Smooth muscle cell of the pulmonary artery (primary cell): ENCODE measurements around the gene SLC17A1. TPM values are rescaled to one million over a fixed set of nuclear protein-coding genes. Genes with fewer than 3 reads are reported as not detected.

ENCODE experiments used
- total RNA-seq: library from RNA; depleted of rRNA; stranded (reverse); fragments of >200 nt; gene quantifications from 2 replicates; pipeline ENCODE4 v1.2.3, GENCODE V29; 2014

The SLC17A1 gene, protein sequence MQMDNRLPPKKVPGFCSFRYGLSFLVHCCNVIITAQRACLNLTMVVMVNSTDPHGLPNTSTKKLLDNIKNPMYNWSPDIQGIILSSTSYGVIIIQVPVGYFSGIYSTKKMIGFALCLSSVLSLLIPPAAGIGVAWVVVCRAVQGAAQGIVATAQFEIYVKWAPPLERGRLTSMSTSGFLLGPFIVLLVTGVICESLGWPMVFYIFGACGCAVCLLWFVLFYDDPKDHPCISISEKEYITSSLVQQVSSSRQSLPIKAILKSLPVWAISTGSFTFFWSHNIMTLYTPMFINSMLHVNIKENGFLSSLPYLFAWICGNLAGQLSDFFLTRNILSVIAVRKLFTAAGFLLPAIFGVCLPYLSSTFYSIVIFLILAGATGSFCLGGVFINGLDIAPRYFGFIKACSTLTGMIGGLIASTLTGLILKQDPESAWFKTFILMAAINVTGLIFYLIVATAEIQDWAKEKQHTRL
- not detected in 2 replicates for total RNA-seq

DNA sequence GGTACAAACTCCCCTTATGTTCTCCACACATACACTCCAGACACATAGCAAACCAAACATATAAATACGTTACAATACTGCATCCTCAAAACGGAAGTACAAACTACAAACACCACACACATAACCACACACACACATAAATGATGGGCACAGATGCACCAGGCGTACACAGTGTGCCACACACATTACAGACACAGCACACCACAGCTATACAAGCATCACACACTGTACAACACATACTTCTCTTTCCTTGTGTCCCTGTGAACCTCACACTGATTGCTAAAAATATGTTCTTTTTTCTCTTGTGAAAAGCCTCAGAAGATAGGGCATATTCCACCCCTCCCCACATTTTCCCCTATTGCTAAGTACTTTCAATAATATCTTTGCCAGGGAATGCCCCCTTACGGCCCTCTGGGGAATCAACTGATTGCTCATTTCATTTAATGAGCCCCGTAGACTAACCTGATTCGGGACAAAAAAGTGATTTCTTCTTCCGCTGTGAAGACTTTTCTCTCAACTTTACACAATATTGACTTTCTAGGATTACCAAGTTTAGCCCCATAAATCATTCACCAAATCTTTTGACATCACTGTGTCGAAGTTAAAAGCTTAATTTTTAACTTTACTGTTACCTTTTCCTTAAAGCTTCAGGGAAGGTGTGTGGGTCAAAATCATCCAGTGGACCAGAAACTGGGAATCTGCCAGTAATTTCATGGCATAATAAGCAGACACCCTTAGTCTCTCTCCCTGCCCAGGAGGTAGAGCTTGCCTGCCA is at the start of gene SLC17A1:
Gene SLC17A1 (minus strand): TSS at position 521 of the 775 bp plus-strand sequence. CDS start 1,495 bp downstream, outside the sequence.

DNA sequence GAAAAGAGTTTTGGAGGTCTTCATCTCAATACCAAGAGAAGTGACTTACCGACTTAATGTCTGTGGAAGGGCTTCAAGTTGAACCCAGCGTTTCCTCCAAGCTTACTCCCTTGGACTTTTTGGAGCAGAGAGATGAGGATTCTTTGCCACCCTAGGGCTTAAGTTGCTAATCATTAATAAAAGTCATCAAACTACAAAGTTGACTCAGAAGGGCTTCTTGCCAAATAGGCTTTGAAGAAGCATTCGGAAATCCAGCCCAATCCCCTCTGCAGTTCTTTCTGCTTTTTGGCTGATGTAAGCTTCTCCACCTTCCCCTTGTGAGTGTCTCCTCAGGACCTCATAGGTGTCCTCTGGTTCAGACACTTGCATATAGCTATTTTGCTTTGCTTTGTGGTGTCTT is 42.3 kb upstream of the SLC17A1 start, which contains the start of gene SLC17A3:
Gene SLC17A3 (minus strand): TSS at position 126 of the 400 bp plus-strand sequence. CDS start 5,856 bp downstream, outside the sequence.

GRCh38 chr6:25754535-25754934 is 77.3 kb downstream of the SLC17A1 start, which contains the start of gene SLC17A4:
Gene SLC17A4, plus strand, starts transcription at chr6:25754742. Its CDS starts 7,221 bp downstream, at chr6:25761963.

Other genes starting within 250 kb of the SLC17A1 start
- gene SCGN, start 179.8 kb downstream of the SLC17A1 start, total RNA-seq: not detected in 2 replicates
- gene SLC17A4, start 77.3 kb downstream of the SLC17A1 start, total RNA-seq: not detected in 2 replicates
- gene SLC17A3, start 42.2 kb upstream of the SLC17A1 start, total RNA-seq: not detected in 2 replicates
- gene SLC17A2, start 98.6 kb upstream of the SLC17A1 start, total RNA-seq: 0.07 TPM in 1 of 2 replicates, not detected in the other
- gene TRIM38, start 130.8 kb upstream of the SLC17A1 start, total RNA-seq: 7.5 and 10.2 TPM in 2 replicates